H1 (cell line): ENCODE results near the gene RABL6. TPM values are rescaled to one million over a fixed set of nuclear protein-coding genes. Genes with fewer than 3 reads are reported as not detected.

ENCODE experiments used
- MAX ChIP-seq: IDR thresholded peaks from 2 replicates; pipeline ENCODE4 v1.6.1; 2012; ENCODE audit warnings: inconsistent platforms
- polyA plus RNA-seq, 7 experiments: library from polyadenylated mRNA; depleted of rRNA in 3 of 7; stranded (reverse) in 5 of 7; unstranded in 2 of 7; fragments of >200 nt in 5 of 7; fragments of 200-250 nt in 2 of 7; gene quantifications; 1 replicate in 5 of 7; 2 replicates in 1 of 7; 4 replicates in 1 of 7; pipeline versions ENCODE4 v1.2.1 to v1.2.3, GENCODE V29; 2011 to 2013; ENCODE audit warnings: missing spikeins in 2 of 7, mixed read lengths in 2 of 7
- total RNA-seq: library from RNA; stranded (reverse); fragmentation: NEBNext Ultra II Directional; extraction: Animal tissue kit (Norgen Biotek cat#: 25700); gene quantifications from 2 replicates; pipeline ENCODE4 v1.2.1, GENCODE V29; 2021
- TF ChIP-seq, protein P1 (sequence below): fragments of 300-600 bp; sonication (generic); IDR thresholded peaks from 2 replicates; pipeline ENCODE4 v1.7.1; 2012; ENCODE audit warnings: low read length, moderate library complexity, mild to moderate bottlenecking, inconsistent platforms; ENCODE audit not compliant: insufficient replicate concordance

Gene RABL6
- total and polyA plus RNA-seq, 2 of the 8 experiments (the other 6 are each of a cell fraction or from before 2014, with no cell fraction given): 70.1 to 130 TPM

DNA sequence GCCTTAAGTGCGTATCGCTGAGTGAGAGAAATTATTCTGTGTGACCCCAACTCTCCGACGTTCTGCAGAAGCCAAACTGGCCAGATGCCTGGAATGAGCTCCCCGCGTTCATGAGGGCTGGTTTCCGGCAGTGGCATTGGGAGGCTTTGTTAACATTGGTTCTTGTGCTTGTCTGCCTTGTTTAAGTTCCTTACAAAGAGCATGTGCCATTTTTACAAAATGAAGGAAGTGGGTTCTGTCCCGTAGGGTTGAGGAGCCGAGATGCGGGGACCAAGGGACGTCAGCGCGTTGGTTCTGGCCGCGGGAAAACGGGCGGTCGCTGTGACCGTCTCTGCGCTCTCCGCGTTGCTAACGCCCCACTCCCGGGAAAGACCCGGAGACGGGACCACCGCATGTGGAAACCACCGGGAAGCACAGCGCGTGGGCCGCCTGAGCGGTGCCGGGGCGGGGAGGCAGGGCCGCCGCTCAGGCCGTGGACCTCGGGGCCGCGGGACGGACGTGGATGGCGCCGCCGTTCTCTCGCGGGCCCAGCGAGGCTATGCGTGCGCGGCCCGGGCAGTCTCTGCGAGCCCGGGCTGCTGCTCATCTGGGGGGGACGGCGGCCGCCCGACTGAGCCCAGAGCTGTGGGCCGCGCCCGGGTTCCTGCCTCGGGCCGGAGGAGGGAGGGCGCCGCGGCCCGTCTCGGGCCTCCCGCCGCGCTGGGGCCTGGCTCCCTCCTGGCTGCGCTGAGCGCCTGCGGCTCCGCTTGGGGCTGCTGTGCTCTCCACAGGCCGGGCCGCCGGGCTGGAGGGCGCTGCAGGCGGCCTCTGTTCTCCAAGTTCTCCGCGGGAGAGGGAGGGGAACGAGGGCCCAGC lies 13.4 kb downstream of the RABL6 start (continued):
- TF ChIP-seq, protein P1, sequence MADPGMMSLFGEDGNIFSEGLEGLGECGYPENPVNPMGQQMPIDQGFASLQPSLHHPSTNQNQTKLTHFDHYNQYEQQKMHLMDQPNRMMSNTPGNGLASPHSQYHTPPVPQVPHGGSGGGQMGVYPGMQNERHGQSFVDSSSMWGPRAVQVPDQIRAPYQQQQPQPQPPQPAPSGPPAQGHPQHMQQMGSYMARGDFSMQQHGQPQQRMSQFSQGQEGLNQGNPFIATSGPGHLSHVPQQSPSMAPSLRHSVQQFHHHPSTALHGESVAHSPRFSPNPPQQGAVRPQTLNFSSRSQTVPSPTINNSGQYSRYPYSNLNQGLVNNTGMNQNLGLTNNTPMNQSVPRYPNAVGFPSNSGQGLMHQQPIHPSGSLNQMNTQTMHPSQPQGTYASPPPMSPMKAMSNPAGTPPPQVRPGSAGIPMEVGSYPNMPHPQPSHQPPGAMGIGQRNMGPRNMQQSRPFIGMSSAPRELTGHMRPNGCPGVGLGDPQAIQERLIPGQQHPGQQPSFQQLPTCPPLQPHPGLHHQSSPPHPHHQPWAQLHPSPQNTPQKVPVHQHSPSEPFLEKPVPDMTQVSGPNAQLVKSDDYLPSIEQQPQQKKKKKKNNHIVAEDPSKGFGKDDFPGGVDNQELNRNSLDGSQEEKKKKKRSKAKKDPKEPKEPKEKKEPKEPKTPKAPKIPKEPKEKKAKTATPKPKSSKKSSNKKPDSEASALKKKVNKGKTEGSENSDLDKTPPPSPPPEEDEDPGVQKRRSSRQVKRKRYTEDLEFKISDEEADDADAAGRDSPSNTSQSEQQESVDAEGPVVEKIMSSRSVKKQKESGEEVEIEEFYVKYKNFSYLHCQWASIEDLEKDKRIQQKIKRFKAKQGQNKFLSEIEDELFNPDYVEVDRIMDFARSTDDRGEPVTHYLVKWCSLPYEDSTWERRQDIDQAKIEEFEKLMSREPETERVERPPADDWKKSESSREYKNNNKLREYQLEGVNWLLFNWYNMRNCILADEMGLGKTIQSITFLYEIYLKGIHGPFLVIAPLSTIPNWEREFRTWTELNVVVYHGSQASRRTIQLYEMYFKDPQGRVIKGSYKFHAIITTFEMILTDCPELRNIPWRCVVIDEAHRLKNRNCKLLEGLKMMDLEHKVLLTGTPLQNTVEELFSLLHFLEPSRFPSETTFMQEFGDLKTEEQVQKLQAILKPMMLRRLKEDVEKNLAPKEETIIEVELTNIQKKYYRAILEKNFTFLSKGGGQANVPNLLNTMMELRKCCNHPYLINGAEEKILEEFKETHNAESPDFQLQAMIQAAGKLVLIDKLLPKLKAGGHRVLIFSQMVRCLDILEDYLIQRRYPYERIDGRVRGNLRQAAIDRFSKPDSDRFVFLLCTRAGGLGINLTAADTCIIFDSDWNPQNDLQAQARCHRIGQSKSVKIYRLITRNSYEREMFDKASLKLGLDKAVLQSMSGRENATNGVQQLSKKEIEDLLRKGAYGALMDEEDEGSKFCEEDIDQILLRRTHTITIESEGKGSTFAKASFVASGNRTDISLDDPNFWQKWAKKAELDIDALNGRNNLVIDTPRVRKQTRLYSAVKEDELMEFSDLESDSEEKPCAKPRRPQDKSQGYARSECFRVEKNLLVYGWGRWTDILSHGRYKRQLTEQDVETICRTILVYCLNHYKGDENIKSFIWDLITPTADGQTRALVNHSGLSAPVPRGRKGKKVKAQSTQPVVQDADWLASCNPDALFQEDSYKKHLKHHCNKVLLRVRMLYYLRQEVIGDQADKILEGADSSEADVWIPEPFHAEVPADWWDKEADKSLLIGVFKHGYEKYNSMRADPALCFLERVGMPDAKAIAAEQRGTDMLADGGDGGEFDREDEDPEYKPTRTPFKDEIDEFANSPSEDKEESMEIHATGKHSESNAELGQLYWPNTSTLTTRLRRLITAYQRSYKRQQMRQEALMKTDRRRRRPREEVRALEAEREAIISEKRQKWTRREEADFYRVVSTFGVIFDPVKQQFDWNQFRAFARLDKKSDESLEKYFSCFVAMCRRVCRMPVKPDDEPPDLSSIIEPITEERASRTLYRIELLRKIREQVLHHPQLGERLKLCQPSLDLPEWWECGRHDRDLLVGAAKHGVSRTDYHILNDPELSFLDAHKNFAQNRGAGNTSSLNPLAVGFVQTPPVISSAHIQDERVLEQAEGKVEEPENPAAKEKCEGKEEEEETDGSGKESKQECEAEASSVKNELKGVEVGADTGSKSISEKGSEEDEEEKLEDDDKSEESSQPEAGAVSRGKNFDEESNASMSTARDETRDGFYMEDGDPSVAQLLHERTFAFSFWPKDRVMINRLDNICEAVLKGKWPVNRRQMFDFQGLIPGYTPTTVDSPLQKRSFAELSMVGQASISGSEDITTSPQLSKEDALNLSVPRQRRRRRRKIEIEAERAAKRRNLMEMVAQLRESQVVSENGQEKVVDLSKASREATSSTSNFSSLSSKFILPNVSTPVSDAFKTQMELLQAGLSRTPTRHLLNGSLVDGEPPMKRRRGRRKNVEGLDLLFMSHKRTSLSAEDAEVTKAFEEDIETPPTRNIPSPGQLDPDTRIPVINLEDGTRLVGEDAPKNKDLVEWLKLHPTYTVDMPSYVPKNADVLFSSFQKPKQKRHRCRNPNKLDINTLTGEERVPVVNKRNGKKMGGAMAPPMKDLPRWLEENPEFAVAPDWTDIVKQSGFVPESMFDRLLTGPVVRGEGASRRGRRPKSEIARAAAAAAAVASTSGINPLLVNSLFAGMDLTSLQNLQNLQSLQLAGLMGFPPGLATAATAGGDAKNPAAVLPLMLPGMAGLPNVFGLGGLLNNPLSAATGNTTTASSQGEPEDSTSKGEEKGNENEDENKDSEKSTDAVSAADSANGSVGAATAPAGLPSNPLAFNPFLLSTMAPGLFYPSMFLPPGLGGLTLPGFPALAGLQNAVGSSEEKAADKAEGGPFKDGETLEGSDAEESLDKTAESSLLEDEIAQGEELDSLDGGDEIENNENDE: no peak
- TF ChIP-seq MAX: 0 out of 2 replicates have a peak, but pooled peaks have one; percentile 12
